Uterus (tissue), 2 donors: ENCODE data around the gene MAP1B.

Experiments
- POLR2A ChIP-seq, 2 donors: fragments of 450-650 bp; IDR thresholded peaks; one replicate each; pipeline ENCODE4 v1.6.1; 2016; ENCODE audit warnings: antibody characterized with exemption in 2 of 2, mild to moderate bottlenecking in 1 of 2, moderate library complexity in 1 of 2
- TF ChIP-seq, protein P1 (sequence below), 4 experiments: fragments of 200-600 bp in 2 of 4; fragments of 450-650 bp in 2 of 4; sonication (generic) in 2 of 4; IDR thresholded peaks; one replicate each; pipeline ENCODE4 v1.5.1; 2016 to 2019; ENCODE audit warnings: antibody characterized with exemption in 4 of 4, mild to moderate bottlenecking in 2 of 4, moderate library complexity in 1 of 4

DNA sequence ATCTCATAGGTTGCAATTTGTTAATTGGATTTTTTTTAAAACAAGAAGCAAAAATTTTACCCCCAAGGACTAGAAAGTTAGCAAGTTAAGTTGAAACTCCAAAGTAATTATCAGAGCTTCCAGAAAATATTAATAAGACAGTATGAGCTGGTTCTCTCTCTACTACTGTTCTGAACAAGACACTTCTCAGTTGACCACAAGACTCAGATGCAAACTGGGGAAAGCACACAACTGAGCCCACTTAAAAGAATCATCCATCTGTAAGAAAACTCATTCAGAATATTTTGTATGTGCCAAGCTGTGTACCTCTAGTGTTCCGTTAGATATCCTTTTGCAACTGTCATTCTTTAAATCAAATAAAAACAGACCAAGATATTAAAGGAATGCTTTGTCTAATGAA, 60.0 kb downstream of the MAP1B start:
- TF ChIP-seq, protein P1, sequence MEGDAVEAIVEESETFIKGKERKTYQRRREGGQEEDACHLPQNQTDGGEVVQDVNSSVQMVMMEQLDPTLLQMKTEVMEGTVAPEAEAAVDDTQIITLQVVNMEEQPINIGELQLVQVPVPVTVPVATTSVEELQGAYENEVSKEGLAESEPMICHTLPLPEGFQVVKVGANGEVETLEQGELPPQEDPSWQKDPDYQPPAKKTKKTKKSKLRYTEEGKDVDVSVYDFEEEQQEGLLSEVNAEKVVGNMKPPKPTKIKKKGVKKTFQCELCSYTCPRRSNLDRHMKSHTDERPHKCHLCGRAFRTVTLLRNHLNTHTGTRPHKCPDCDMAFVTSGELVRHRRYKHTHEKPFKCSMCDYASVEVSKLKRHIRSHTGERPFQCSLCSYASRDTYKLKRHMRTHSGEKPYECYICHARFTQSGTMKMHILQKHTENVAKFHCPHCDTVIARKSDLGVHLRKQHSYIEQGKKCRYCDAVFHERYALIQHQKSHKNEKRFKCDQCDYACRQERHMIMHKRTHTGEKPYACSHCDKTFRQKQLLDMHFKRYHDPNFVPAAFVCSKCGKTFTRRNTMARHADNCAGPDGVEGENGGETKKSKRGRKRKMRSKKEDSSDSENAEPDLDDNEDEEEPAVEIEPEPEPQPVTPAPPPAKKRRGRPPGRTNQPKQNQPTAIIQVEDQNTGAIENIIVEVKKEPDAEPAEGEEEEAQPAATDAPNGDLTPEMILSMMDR (IDR thresholded peaks at IDR 0.05): no peak
- TF ChIP-seq POLR2A (IDR thresholded peaks at IDR 0.05): no peak
